ENCODE measurements around the gene CRK.

DNA sequence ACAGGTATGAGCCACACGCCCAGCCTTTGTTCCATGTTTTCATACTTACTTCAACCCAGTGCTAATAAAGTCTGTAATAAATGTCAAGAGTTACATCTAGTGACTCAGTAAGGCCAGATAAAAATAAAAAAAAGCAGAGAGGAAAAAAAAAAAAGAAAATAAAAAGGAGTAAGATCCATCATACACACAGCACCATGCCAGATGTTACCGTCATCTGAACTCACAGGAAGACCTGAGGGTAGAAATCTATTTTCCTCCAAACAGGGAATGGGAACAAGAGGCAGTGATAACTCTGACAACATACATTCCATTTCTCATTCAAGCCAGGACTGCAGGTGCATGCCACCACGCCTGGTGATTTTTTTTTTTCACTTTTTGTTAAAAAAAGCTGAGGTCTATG lies 20.7 kb downstream of the CRK start:
- TF ChIP-seq POLR2A (IDR thresholded peaks at IDR 0.05; ENCODE audit: low read length) (no peak), GATA1 (IDR thresholded peaks at IDR 0.05; ENCODE audit: low read depth, low read length) (no peak)

Data from erythroblast (primary cell).